B cell (primary cell): ENCODE data around the gene ZNF608. TPM values are rescaled to one million over a fixed set of nuclear protein-coding genes. Genes with fewer than 3 reads are reported as not detected.

Source experiments
- ATAC-seq: fragments of 200-7000 bp; cut with Tn5 transposase; one replicate; pipeline ENCODE4 v1.10.0; 2021; ENCODE audit warnings: low read depth, mild to moderate bottlenecking, moderate number of reproducible peaks, moderate library complexity
- CTCF ChIA-PET: fragments of 350-600 bp; sonication (Branson Sonifier 250); formaldehyde crosslinking; loops from one replicate; lab custom pipeline; 2021; ENCODE audit warnings: antibody characterized with exemption, inconsistent platforms; lab: Charles Lee
- POLR2A ChIA-PET: fragments of 350-600 bp; sonication (Branson Sonifier 250); formaldehyde crosslinking; loops from one replicate; lab custom pipeline; 2021; ENCODE audit warnings: antibody characterized with exemption; lab: Charles Lee
- DNase-seq: peaks from one replicate; pipeline ENCODE4 v3.0.0; 2013
- H2AFZ ChIP-seq: 2 replicates; pipeline ENCODE4 v1.6.1; 2012; ENCODE audit warnings: mild to moderate bottlenecking, low read depth, low read length; ENCODE audit not compliant: insufficient read depth, poor library complexity, severe bottlenecking
- H3K27ac ChIP-seq, 2 donors: 1 replicate in 1 of 2; 2 replicates in 1 of 2; pipeline ENCODE4 v1.5.1; 2012 to 2013; ENCODE audit warnings: low read length in 2 of 2, mild to moderate bottlenecking in 2 of 2, moderate library complexity in 1 of 2
- H3K27me3 ChIP-seq, 4 experiments: fragments of 200-600 bp in 1 of 4; sonication (generic) in 1 of 4; replicated peaks in 1 of 4; 1 replicate in 2 of 4; 2 replicates in 2 of 4; pipeline versions ENCODE4 v1.6.1 to v1.7.0; 2013 to 2016; ENCODE audit warnings: low read length in 3 of 4, mild to moderate bottlenecking in 2 of 4, mixed read lengths in 1 of 4, moderate library complexity in 1 of 4; ENCODE audit not compliant: insufficient read depth in 4 of 4, control insufficient read depth in 3 of 4; ENCODE audit errors: control extremely low read depth in 1 of 4
- H3K36me3 ChIP-seq, 2 experiments: replicated peaks in 1 of 2; 1 replicate in 1 of 2; 2 replicates in 1 of 2; pipeline versions ENCODE4 v1.6.1 to v1.7.1; 2013; ENCODE audit warnings: low read length in 1 of 2; ENCODE audit not compliant: insufficient read depth in 2 of 2, control insufficient read depth in 1 of 2; ENCODE audit errors: control extremely low read depth in 1 of 2, extremely low read depth in 1 of 2
- H3K4me1 ChIP-seq, 2 donors: fragments of 200-600 bp in 1 of 2; sonication (generic) in 1 of 2; 1 replicate in 1 of 2; 2 replicates in 1 of 2; pipeline versions ENCODE4 v1.5.1 to v1.6.1; 2013 to 2017; ENCODE audit warnings: low read length in 2 of 2; ENCODE audit not compliant: control insufficient read depth in 2 of 2, insufficient read depth in 2 of 2
- H3K4me2 ChIP-seq: replicated peaks from 2 replicates; pipeline ENCODE3; 2012; ENCODE audit warnings: mild to moderate bottlenecking, low read depth, low read length; ENCODE audit not compliant: poor library complexity, severe bottlenecking
- H3K4me3 ChIP-seq, 5 experiments: fragments of 200-600 bp in 1 of 5; sonication (generic) in 1 of 5; 1 replicate in 3 of 5; 2 replicates in 2 of 5; pipeline versions ENCODE4 v1.5.1 to v1.7.0; 2011 to 2016; ENCODE audit warnings: low read length in 4 of 5, mild to moderate bottlenecking in 4 of 5, low read depth in 2 of 5, control low read depth in 1 of 5, moderate library complexity in 1 of 5; ENCODE audit not compliant: insufficient read depth in 1 of 5; ENCODE audit errors: control extremely low read depth in 1 of 5, extremely low read depth in 1 of 5
- H3K79me2 ChIP-seq: fragments of 200-600 bp; sonication (generic); one replicate; pipeline ENCODE4 v1.6.0; 2016; ENCODE audit warnings: low read length; ENCODE audit not compliant: control insufficient read depth, insufficient read depth
- H3K9ac ChIP-seq: fragments of 200-600 bp; sonication (generic); 2 replicates; pipeline ENCODE4 v1.6.1; 2017; ENCODE audit warnings: mild to moderate bottlenecking, low read length, moderate library complexity
- H3K9me3 ChIP-seq, 3 donors: one replicate each; pipeline versions ENCODE4 v1.6.1 to v1.7.1; 2013; ENCODE audit warnings: low read length in 2 of 3; ENCODE audit not compliant: control insufficient read depth in 2 of 3, insufficient read depth in 1 of 3; ENCODE audit errors: control extremely low read depth in 1 of 3
- H4K20me1 ChIP-seq: 2 replicates; pipeline ENCODE4 v1.6.0; 2012; ENCODE audit warnings: mild to moderate bottlenecking, low read length; ENCODE audit not compliant: insufficient read depth, control insufficient read depth, poor library complexity, severe bottlenecking
- H3K27ac Mint-ChIP-seq: one replicate; pipeline ENCODE4 v1.8.0; 2021; ENCODE audit warnings: mixed read lengths
- H3K27me3 Mint-ChIP-seq: one replicate; pipeline ENCODE4 v1.8.0; 2021; ENCODE audit warnings: mixed read lengths
- H3K4me1 Mint-ChIP-seq: one replicate; pipeline ENCODE4 v1.8.0; 2021; ENCODE audit warnings: mixed read lengths
- H3K4me3 Mint-ChIP-seq: one replicate; pipeline ENCODE4 v1.8.0; 2021; ENCODE audit warnings: mixed read lengths
- H3K9me3 Mint-ChIP-seq: one replicate; pipeline ENCODE4 v1.8.0; 2022; ENCODE audit warnings: mixed read lengths; ENCODE audit not compliant: insufficient read depth
- CTCF ChIP-seq: fragments of 200-600 bp; IDR thresholded peaks from one replicate; pipeline ENCODE4 v1.8.0; 2022; ENCODE audit warnings: antibody characterized with exemption, mild to moderate bottlenecking
- EZH2 ChIP-seq: IDR thresholded peaks from 2 replicates; pipeline ENCODE4 v1.6.1; 2012; ENCODE audit warnings: borderline replicate concordance, low read depth, mild to moderate bottlenecking, moderate library complexity, low read length; ENCODE audit not compliant: insufficient read depth, poor library complexity, severe bottlenecking
- WGBS: methylation state at CpG from one replicate; pipeline ENCODE4 v1.1.5; 2013; ENCODE audit warnings: missing lambda C conversion rate; ENCODE audit not compliant: insufficient coverage; 5-methylcytosine and 5-hydroxymethylcytosine counted together
- intact Hi-C: fragments of 100-400 bp; cut with micrococcal nuclease; formaldehyde crosslinking; loops from one replicate; pipeline ENCODE4 v1.10.0; 2022
- polyA plus RNA-seq: library from polyadenylated mRNA; depleted of rRNA; stranded (reverse); fragments of >200 nt; gene quantifications from 2 replicates; pipeline ENCODE4 v1.2.3, GENCODE V29; 2012
- total RNA-seq, 2 donors: library from RNA; stranded (reverse); fragments of 120-200 nt in 1 of 2; gene quantifications; 1 replicate in 1 of 2; 2 replicates in 1 of 2; pipeline versions ENCODE4 v1.2.3 to v1.2.4, GENCODE V29; 2013 to 2022

Gene ZNF608
- total and polyA plus RNA-seq, 2 donors (not counting 1 experiment from before 2014, with no cell fraction given) = 8.5 to 17.4 TPM

DNA sequence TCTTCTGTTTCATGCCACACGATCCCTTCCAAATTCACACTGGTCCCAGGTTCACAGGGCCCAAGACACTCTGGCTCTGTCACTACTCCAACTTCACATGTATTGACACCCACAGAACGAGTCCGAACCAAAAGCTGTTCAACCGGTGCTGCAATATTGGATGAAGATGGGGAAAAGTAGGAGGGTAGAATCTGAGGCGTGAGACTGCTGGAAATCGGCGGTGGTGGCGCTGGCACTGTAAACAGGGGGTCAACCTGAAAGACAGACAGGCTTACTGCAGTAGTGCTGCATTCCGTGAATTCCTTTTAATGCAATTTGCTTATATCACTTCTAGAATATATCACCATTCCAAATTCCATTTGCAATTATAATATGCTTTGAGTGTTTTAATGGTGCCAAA, 45.4 kb downstream of the ZNF608 start:
- no peaks in the 10 kb centered on the region for H3K9me3 ChIP-seq
- TF ChIP-seq CTCF (no peak), EZH2 (no peak)
- no peaks in the 10 kb centered on the region for H3K27me3 Mint-ChIP-seq
- intact Hi-C loops = no loop called here
- peaks cover 71% of the 10 kb centered on the region for H3K79me2 ChIP-seq
- peaks cover 68% of the 10 kb centered on the region for H3K4me1 Mint-ChIP-seq
- H3K27ac ChIP-seq = no peak overlapping the region
- no peak overlapping the region for H2AFZ ChIP-seq
- ATAC-seq (no peak), DNase-seq (no peak)
- peaks cover 0 to 12% (median 0%) of the 10 kb centered on the region in 4 experiments for H3K27me3 ChIP-seq
- ChIA-PET CTCF (interaction anchor here (1.4 kb wide), 1 partner anchor 47 kb away, joined by 6 read pairs; no protein-coding TSS in a partner anchor), POLR2A (no interaction called here)
- no peaks in the 10 kb centered on the region for H4K20me1 ChIP-seq
- no peak overlapping the region for H3K9ac ChIP-seq
- no peaks in the 10 kb centered on the region for H3K36me3 ChIP-seq
- H3K4me2 ChIP-seq = no peak overlapping the region
- 80% methylated on average over 1 of the region's 9 CpGs for WGBS
- no peak overlapping the region for H3K27ac Mint-ChIP-seq
- no peak overlapping the region for H3K4me3 Mint-ChIP-seq
- no peak overlapping the region for H3K4me3 ChIP-seq
- H3K9me3 Mint-ChIP-seq = no peaks in the 10 kb centered on the region
- H3K4me1 ChIP-seq = peaks cover 44 to 48% of the 10 kb centered on the region in 2 donors

- Histone ChIP-seq H3K4me1 (peaks cover 37 to 41% of the 10 kb centered on the region in 2 donors), H3K27me3 (peaks cover 0 to 12% (median 0%) of the 10 kb centered on the region in 4 experiments), H3K79me2 (peaks cover 71% of the 10 kb centered on the region), H2AFZ (no peak overlapping the region), H3K27ac (no peak overlapping the region), H3K4me3 (no peak overlapping the region), H3K36me3 (no peaks in the 10 kb centered on the region), H4K20me1 (no peaks in the 10 kb centered on the region), H3K9ac (no peak overlapping the region), H3K4me2 (no peak overlapping the region), H3K9me3 (no peaks in the 10 kb centered on the region)
- POLR2A ChIA-PET = no interaction called here
- no peak overlapping the region for H3K27ac Mint-ChIP-seq
- H3K4me3 Mint-ChIP-seq = no peak overlapping the region
- no peaks in the 10 kb centered on the region for H3K9me3 Mint-ChIP-seq
- H3K27me3 Mint-ChIP-seq = no peaks in the 10 kb centered on the region
- DNase-seq = no peak
- intact Hi-C loops = no loop called here
- no peak for ATAC-seq
- no peak for TF ChIP-seq EZH2
- no peak for TF ChIP-seq CTCF
- H3K4me1 Mint-ChIP-seq = peaks cover 61% of the 10 kb centered on the region
- WGBS = 93% methylated on average over 2 of the region's 3 CpGs
- CTCF ChIA-PET = no interaction called here
These were observed 46.1 kb downstream of the ZNF608 start for GRCh38 chr5:124700333-124700732.
